Upper lobe of left lung (tissue), 6 donors: ENCODE results near the gene CD34. TPM values are rescaled to one million over a fixed set of nuclear protein-coding genes. Genes with fewer than 3 reads are reported as not detected.
A peak's percentile ranks its signal among the peaks of the same experiment; 100 is the strongest.

Experiments
- ATAC-seq, 2 donors: fragments of 200-7000 bp; cut with Tn5 transposase; one replicate each; pipeline ENCODE4 v1.9.1; 2022; ENCODE audit warnings: mild to moderate bottlenecking in 2 of 2, moderate library complexity in 2 of 2; ENCODE audit not compliant: low FRiP score in 2 of 2
- DNase-seq, 2 donors: peaks; one replicate each; pipeline ENCODE4 v3.0.0-alpha.2; 2019 to 2020
- H3K27ac ChIP-seq, 4 donors: fragments of 200-600 bp; sonication (generic); one replicate each; pipeline ENCODE4 v1.5.1; 2016 to 2019
- H3K27me3 ChIP-seq, 4 donors: fragments of 200-600 bp; sonication (generic); one replicate each; pipeline ENCODE4 v1.5.1; 2017 to 2019
- H3K36me3 ChIP-seq, 4 donors: fragments of 200-600 bp; sonication (generic); one replicate each; pipeline ENCODE4 v1.5.1; 2016 to 2019
- H3K4me1 ChIP-seq, 4 donors: fragments of 200-600 bp; sonication (generic); one replicate each; pipeline ENCODE4 v1.5.1; 2018 to 2019
- H3K4me3 ChIP-seq, 4 donors: fragments of 200-600 bp; sonication (generic); one replicate each; pipeline ENCODE4 v1.5.1; 2017 to 2019; ENCODE audit warnings: mild to moderate bottlenecking in 2 of 4, moderate library complexity in 1 of 4
- H3K9me3 ChIP-seq, 4 donors: fragments of 200-600 bp; sonication (generic); one replicate each; pipeline ENCODE4 v1.5.1; 2018 to 2019
- CTCF ChIP-seq, 6 experiments: fragments of 450-650 bp in 4 of 6; fragments of 200-600 bp in 2 of 6; sonication (generic) in 2 of 6; IDR thresholded peaks; one replicate each; pipeline ENCODE4 v1.5.1; 2016 to 2019; ENCODE audit warnings: antibody characterized with exemption in 6 of 6
- EP300 ChIP-seq, 4 donors: sonication (generic); formaldehyde crosslinking; IDR thresholded peaks; one replicate each; pipeline ENCODE4 v1.5.1; 2017; ENCODE audit warnings: antibody characterized with exemption in 4 of 4, control low read depth in 2 of 4
- POLR2A ChIP-seq, 4 donors: fragments of 450-650 bp; IDR thresholded peaks; one replicate each; pipeline ENCODE4 v1.5.1; 2016 to 2017; ENCODE audit warnings: antibody characterized with exemption in 4 of 4, mild to moderate bottlenecking in 2 of 4
- POLR2AphosphoS5 ChIP-seq, 2 donors: sonication (generic); formaldehyde crosslinking; IDR thresholded peaks; one replicate each; pipeline ENCODE4 v1.5.1; 2017; ENCODE audit warnings: antibody characterized with exemption in 2 of 2
- WGBS, 2 donors: methylation state at CpG; one replicate each; pipeline ENCODE4 v1.1.5; 2017 to 2018; 5-methylcytosine and 5-hydroxymethylcytosine counted together
- total RNA-seq, 6 donors: library from RNA; depleted of rRNA in 4 of 6; stranded (reverse); fragments of >200 nt in 4 of 6; gene quantifications; one replicate each; pipeline versions ENCODE4 v1.1.0 to v1.2.1, GENCODE V29; 2016 to 2021
- donor health status: DM: no; HTN: no; CAD: no; lungs with moderate emphysema.
- donor health status: DM: no; HTN: yes; CAD: no; lungs with severe emphysema.

The CD34 gene
- total RNA-seq, 6 donors from 2014 or later, result 8.8 to 78.2 (median 22.4) TPM

GRCh38 chr1:207852576-207853371 is 58.2 kb downstream of the CD34 start:
- peak overlapping the region; percentile 18 to 82 (median 36) for H3K27ac ChIP-seq
- no peaks in the 10 kb centered on the region for H3K9me3 ChIP-seq
- H3K27me3 ChIP-seq, result no peaks in the 10 kb centered on the region
- no peak overlapping the region for H3K4me3 ChIP-seq
- H3K4me1 ChIP-seq, result peaks cover 57 to 76% (median 70%) of the 10 kb centered on the region in 4 donors
- DNase-seq (no peak), ATAC-seq (no peak)
- 49 to 62% methylated on average over 9 of the region's 9 CpGs for WGBS, 2 donors
- peaks cover 0 to 12% (median 0%) of the 10 kb centered on the region in 4 donors for H3K36me3 ChIP-seq
- TF ChIP-seq POLR2A (IDR thresholded peaks at IDR 0.05) (no peak), EP300 (IDR thresholded peaks at IDR 0.05) (no peak), CTCF (IDR thresholded peaks at IDR 0.05) (no peak), POLR2AphosphoS5 (IDR thresholded peaks at IDR 0.05) (no peak)

- H3K27ac ChIP-seq, result peak overlapping the region; percentile 35 to 82 (median 74)
- DNase-seq, result no peak
- 84 to 85% methylated on average over 4 of the region's 4 CpGs for WGBS, 2 donors
Measured at GRCh38 chr1:207851696-207852095, 59.2 kb downstream of the CD34 start.

GRCh38 chr1:207850621-207851407 is 60.1 kb downstream of the CD34 start:
- DNase-seq, result no peak
- 74 to 88% methylated on average over 7 of the region's 7 CpGs for WGBS, 2 donors
- Histone ChIP-seq H3K27ac (peak overlapping the region; percentile 35 to 82 (median 74)), H3K36me3 (peaks cover 0 to 12% (median 0%) of the 10 kb centered on the region in 4 donors), H3K27me3 (no peaks in the 10 kb centered on the region), H3K4me3 (no peak overlapping the region), H3K9me3 (no peaks in the 10 kb centered on the region), H3K4me1 (peaks cover 55 to 75% (median 61%) of the 10 kb centered on the region in 4 donors)
- ATAC-seq, result peak; percentile 15 to 28
- TF ChIP-seq EP300 (IDR thresholded peaks at IDR 0.05) (no peak), POLR2AphosphoS5 (IDR thresholded peaks at IDR 0.05) (no peak), CTCF (IDR thresholded peaks at IDR 0.05) (no peak), POLR2A (IDR thresholded peaks at IDR 0.05) (no peak)

More at GRCh38 chr1:207851696-207852095, 59.2 kb downstream of the CD34 start:
- Histone ChIP-seq H3K4me3 (no peak overlapping the region), H3K27me3 (no peaks in the 10 kb centered on the region), H3K4me1 (peaks cover 55 to 77% (median 68%) of the 10 kb centered on the region in 4 donors), H3K9me3 (no peaks in the 10 kb centered on the region), H3K36me3 (peaks cover 0 to 12% (median 0%) of the 10 kb centered on the region in 4 donors)
- no peak for TF ChIP-seq EP300 (IDR thresholded peaks at IDR 0.05)
- ATAC-seq, result no peak

- Histone ChIP-seq H3K27ac (peak overlapping the region; percentile 63 to 82 (median 74)), H3K4me3 (no peak overlapping the region), H3K4me1 (peaks cover 63 to 87% (median 68%) of the 10 kb centered on the region in 4 donors), H3K36me3 (peaks cover 0 to 10% (median 0%) of the 10 kb centered on the region in 4 donors), H3K9me3 (no peaks in the 10 kb centered on the region), H3K27me3 (no peaks in the 10 kb centered on the region)
- no peak for DNase-seq
- 72 to 88% methylated on average over 8 of the region's 8 CpGs for WGBS, 2 donors
- no peak for ATAC-seq
- no peak for TF ChIP-seq POLR2AphosphoS5 (IDR thresholded peaks at IDR 0.05)
- TF ChIP-seq CTCF (IDR thresholded peaks at IDR 0.05), result no peak
- TF ChIP-seq EP300 (IDR thresholded peaks at IDR 0.05), result no peak
- no peak for TF ChIP-seq POLR2A (IDR thresholded peaks at IDR 0.05)
Measured at GRCh38 chr1:207849646-207850045, 61.3 kb downstream of the CD34 start.

- Histone ChIP-seq H3K4me1 (peaks cover 65 to 88% (median 71%) of the 10 kb centered on the region in 4 donors), H3K9me3 (no peaks in the 10 kb centered on the region), H3K4me3 (no peak overlapping the region), H3K27me3 (no peaks in the 10 kb centered on the region), H3K27ac (peak overlapping the region; percentile 63 to 82 (median 74)), H3K36me3 (peaks cover 0 to 10% (median 0%) of the 10 kb centered on the region in 4 donors)
- ATAC-seq, result no peak
- 50 to 79% methylated on average over 3 of the region's 3 CpGs for WGBS, 2 donors
- DNase-seq, result no peak
- TF ChIP-seq POLR2A (IDR thresholded peaks at IDR 0.05), result no peak
- TF ChIP-seq EP300 (IDR thresholded peaks at IDR 0.05), result no peak
- TF ChIP-seq CTCF (IDR thresholded peaks at IDR 0.05), result no peak
- TF ChIP-seq POLR2AphosphoS5 (IDR thresholded peaks at IDR 0.05), result no peak
Measured at GRCh38 chr1:207849016-207849415, 61.9 kb downstream of the CD34 start.
